GM19455 (cell line): ENCODE results near the gene OR52J3.

ENCODE experiments used
- ATAC-seq: cut with Tn5 transposase; IDR thresholded peaks from one replicate; pipeline ENCODE4 v1.9.1; 2021; ENCODE audit not compliant: unreplicated experiment

The OR52J3 gene

GRCh38 chr11:5092821-5093585, 46.7 kb downstream of the OR52J3 start:
- ATAC-seq, result no peak

GRCh38 chr11:5096011-5096410, 49.7 kb downstream of the OR52J3 start:
- ATAC-seq, result no peak
